T-helper 2 cell (primary cell): ENCODE results near the gene SLC17A7.

Source experiments
- DNase-seq, 5 experiments: peaks; one replicate each; pipeline versions ENCODE4 v3.0.0 to v3.0.0-alpha.2; 2012 to 2022

Gene SLC17A7

GRCh38 chr19:49427339-49427738, 14.0 kb downstream of the SLC17A7 start:
- no peak for DNase-seq

- DNase-seq, result no peak
Observed at GRCh38 chr19:49425922-49426592, 15.3 kb downstream of the SLC17A7 start.

GRCh38 chr19:49425178-49425577, 16.1 kb downstream of the SLC17A7 start, which contains the start of gene GFY:
TSS of gene GFY (plus strand) at chr19:49425388. CDS start at chr19:49426431, 1,043 bp downstream.
- no peak for DNase-seq

GRCh38 chr19:49423985-49424303, 17.4 kb downstream of the SLC17A7 start:
- peak in 1 of 5 experiments; percentile 65 for DNase-seq

- no peak for DNase-seq
Observed at GRCh38 chr19:49423071-49423984, 18.0 kb downstream of the SLC17A7 start, which contains the start of gene PTH2. TSS of gene PTH2 (minus strand) at chr19:49423441. CDS start at chr19:49423339, 102 bp downstream.

GRCh38 chr19:49422407-49423070, 18.8 kb downstream of the SLC17A7 start:
- peak in 3 of 5 experiments; percentile 36 to 74 (median 39) for DNase-seq

- no peak for DNase-seq
Observed at GRCh38 chr19:49421878-49422202, 19.5 kb downstream of the SLC17A7 start.

GRCh38 chr19:49421039-49421877, 20.1 kb downstream of the SLC17A7 start:
- peak in 1 of 5 experiments; percentile 47 for DNase-seq

- no peak for DNase-seq
Observed at GRCh38 chr19:49420227-49420626, 21.1 kb downstream of the SLC17A7 start.

GRCh38 chr19:49419173-49419572, 22.2 kb downstream of the SLC17A7 start:
- DNase-seq, result no peak

- no peak for DNase-seq
Observed at GRCh38 chr19:49418511-49418910, 22.8 kb downstream of the SLC17A7 start.

- DNase-seq, result no peak
Observed at GRCh38 chr19:49417088-49417487, 24.2 kb downstream of the SLC17A7 start.

GRCh38 chr19:49415810-49416200, 25.5 kb downstream of the SLC17A7 start:
- DNase-seq, result no peak

- no peak for DNase-seq
Observed at GRCh38 chr19:49415102-49415809, 26.1 kb downstream of the SLC17A7 start.

- no peak for DNase-seq
Observed at GRCh38 chr19:49414256-49414655, 27.1 kb downstream of the SLC17A7 start.

GRCh38 chr19:49413348-49413747, 28.0 kb downstream of the SLC17A7 start:
- DNase-seq, result no peak

GRCh38 chr19:49411681-49412326, 29.5 kb downstream of the SLC17A7 start:
- DNase-seq, result no peak

GRCh38 chr19:49409441-49410029, 31.8 kb downstream of the SLC17A7 start:
- peak in 1 of 5 experiments; percentile 62 for DNase-seq

- no peak for DNase-seq
Observed at GRCh38 chr19:49408816-49409440, 32.4 kb downstream of the SLC17A7 start.

GRCh38 chr19:49407482-49408015, 33.8 kb downstream of the SLC17A7 start:
- DNase-seq, result no peak
